ENCODE data around the gene ACOT8.

- no peak for TF ChIP-seq POLR2A (IDR thresholded peaks at IDR 0.05)
- TF ChIP-seq CTCF (IDR thresholded peaks at IDR 0.05): no peak
Observed at GRCh38 chr20:45841407-45842129, 15.6 kb downstream of the ACOT8 start.
